ENCODE measurements around the gene POGLUT2.

DNA sequence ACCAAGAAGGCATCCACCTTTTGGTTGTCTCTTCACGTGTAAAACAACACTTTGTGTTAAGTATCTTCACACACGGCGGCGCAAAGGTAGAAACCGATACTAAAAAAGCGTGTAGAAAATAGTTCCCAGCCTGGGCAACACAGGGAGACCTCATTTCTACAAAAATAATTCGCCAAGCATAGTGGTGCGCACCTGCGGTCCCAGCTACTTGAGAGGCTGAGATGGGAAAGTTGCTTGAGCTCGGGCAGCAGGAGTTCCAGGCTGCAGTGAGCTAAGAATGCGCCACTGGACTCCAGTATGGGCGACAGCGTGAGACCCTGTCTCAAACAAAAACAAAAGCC is 46.5 kb upstream of the POGLUT2 start:
- TF ChIP-seq POLR2A (IDR thresholded peaks at IDR 0.05; ENCODE audit: low read length), result no peak
- TF ChIP-seq GATA1 (IDR thresholded peaks at IDR 0.05; ENCODE audit: low read depth, low read length), result no peak

Data from erythroblast (primary cell).